GM13977 (cell line): ENCODE results near the gene ACOT7.
A peak's percentile ranks its signal among the peaks of the same experiment; 100 is the strongest.
"Not testable (repeated sequence)": the region's sequence is repeated elsewhere in the genome, so short reads cannot be mapped to it uniquely, and the experiment has no call there.

ENCODE experiments used
- DNase-seq: peaks from one replicate; pipeline ENCODE4 v3.0.0; 2012; ENCODE audit warnings: low spot score
- CTCF ChIP-seq: IDR thresholded peaks from 2 replicates; pipeline ENCODE4 v1.5.1; 2012; ENCODE audit warnings: mild to moderate bottlenecking, control low read depth; ENCODE audit not compliant: insufficient read depth; ENCODE audit errors: extremely low read depth, missing control alignments
- in situ Hi-C: fragments of 300-500 bp; cut with MboI; formaldehyde crosslinking; loops from one replicate; pipeline ENCODE4 v1.12.0; 2022; ENCODE audit warnings: low sequenced_read_pairs, low pct_unique_long_range_greater_than_20kb, mixed read lengths, inconsistent platforms; ENCODE audit not compliant: unreplicated experiment

Gene ACOT7

DNA sequence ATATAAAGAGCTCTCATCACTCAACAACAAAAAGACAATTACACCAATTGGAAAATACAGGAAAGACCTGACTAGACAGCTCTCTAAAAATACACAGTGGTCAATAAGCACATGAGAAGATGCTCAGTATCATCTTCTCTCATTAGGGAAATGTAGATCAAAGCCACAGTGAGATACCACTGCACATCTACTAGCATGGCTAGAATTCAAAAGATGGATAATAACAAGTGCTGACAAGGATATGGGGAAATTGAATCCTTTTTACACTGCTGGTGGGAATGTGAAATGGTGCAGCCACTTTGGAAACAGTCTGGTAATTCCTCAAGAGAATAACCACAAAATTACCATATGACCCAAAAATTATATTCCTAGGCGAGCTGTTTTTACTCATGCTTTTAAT is 9.4 kb downstream of the ACOT7 start:
- DNase-seq = no peak
- no peak for TF ChIP-seq CTCF
- in situ Hi-C loops = no loop called here

- in situ Hi-C loops = no loop called here
- no peak for TF ChIP-seq CTCF
- DNase-seq = no peak
Observed at GRCh38 chr1:6380037-6380436, 13.5 kb downstream of the ACOT7 start.

DNA sequence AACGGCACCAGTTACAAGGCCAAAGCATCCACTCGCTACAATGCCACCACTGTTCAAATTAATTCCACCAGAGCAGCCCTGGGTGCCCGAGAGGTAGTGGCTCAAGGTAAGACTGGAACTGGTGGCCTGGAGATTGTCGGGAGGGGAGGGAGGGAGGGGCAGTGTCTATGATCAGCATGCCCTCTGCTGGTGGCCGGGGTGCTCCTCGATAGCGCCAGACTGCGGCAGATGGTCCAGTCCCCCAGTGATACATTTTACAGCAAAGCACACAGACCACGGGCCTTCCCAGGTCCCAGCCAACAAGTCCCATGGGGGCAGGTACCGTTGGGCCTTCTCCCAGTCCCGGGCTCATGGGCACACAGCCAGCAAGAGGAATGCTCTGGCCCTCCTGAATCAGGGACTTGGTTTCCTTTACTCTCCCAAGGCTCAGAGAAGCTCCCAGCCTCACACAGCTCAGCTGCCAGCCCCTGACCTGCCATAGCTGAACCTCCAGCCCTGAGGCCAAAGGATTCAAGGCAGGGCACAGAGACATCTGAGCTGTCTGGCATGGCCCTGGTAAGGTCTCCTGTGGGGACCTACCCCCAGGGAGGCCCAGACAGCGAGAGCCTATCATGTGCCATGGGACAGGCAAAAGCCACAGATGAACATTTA is 15.3 kb downstream of the ACOT7 start:
- DNase-seq = no peak
- peak; percentile 19 for TF ChIP-seq CTCF
- in situ Hi-C loops = no loop called here

- in situ Hi-C loops = no loop called here
- no peak for TF ChIP-seq CTCF
- DNase-seq = no peak
Observed at GRCh38 chr1:6373961-6374720, 19.4 kb downstream of the ACOT7 start.

GRCh38 chr1:6372236-6372635 is 21.3 kb downstream of the ACOT7 start:
- DNase-seq, in situ Hi-C loops: not testable (repeated sequence)

- in situ Hi-C loops = no loop called here
- no peak for TF ChIP-seq CTCF
- no peak for DNase-seq
Observed at GRCh38 chr1:6370006-6370405, 23.6 kb downstream of the ACOT7 start.

- in situ Hi-C loops = loop anchor here (10.0 kb wide), 1 partner anchor 47 kb away; the partner anchor contains the start of gene HES2
- no peak for TF ChIP-seq CTCF
- DNase-seq = no peak
Observed at GRCh38 chr1:6367381-6368012, 26.1 kb downstream of the ACOT7 start.
